GM19397 (cell line): ENCODE data around the gene SLC6A3.

Source experiments
- ATAC-seq: cut with Tn5 transposase; IDR thresholded peaks from one replicate; pipeline ENCODE4 v1.9.1; 2021; ENCODE audit warnings: mild to moderate bottlenecking, moderate library complexity; ENCODE audit not compliant: unreplicated experiment

The SLC6A3 gene

GRCh38 chr5:1390861-1391600 is 54.2 kb downstream of the SLC6A3 start:
- no peak for ATAC-seq

GRCh38 chr5:1390333-1390732 is 54.9 kb downstream of the SLC6A3 start:
- ATAC-seq: no peak

- ATAC-seq: no peak
These were observed 56.8 kb downstream of the SLC6A3 start for GRCh38 chr5:1388383-1388967.

GRCh38 chr5:1387876-1388275 is 57.4 kb downstream of the SLC6A3 start:
- no peak for ATAC-seq

- no peak for ATAC-seq
These were observed 58.0 kb downstream of the SLC6A3 start for GRCh38 chr5:1387059-1387755.

GRCh38 chr5:1386274-1386717 is 58.9 kb downstream of the SLC6A3 start:
- peak; percentile 35 for ATAC-seq

- peak; percentile 88 for ATAC-seq
These were observed 59.6 kb downstream of the SLC6A3 start for GRCh38 chr5:1385395-1386273.

- ATAC-seq: no peak
These were observed 60.7 kb downstream of the SLC6A3 start for GRCh38 chr5:1384521-1384920.

- no peak for ATAC-seq
These were observed 61.3 kb downstream of the SLC6A3 start for GRCh38 chr5:1383886-1384401.

GRCh38 chr5:1383344-1383743 is 61.9 kb downstream of the SLC6A3 start:
- ATAC-seq: no peak

- no peak for ATAC-seq
These were observed 63.0 kb downstream of the SLC6A3 start for GRCh38 chr5:1382248-1382700.

- no peak for ATAC-seq
These were observed 63.6 kb downstream of the SLC6A3 start for GRCh38 chr5:1381370-1382247.

- peak; percentile 5 for ATAC-seq
These were observed 64.3 kb downstream of the SLC6A3 start for GRCh38 chr5:1380910-1381309.

GRCh38 chr5:1380011-1380817 is 65.0 kb downstream of the SLC6A3 start:
- peak; percentile 74 for ATAC-seq

GRCh38 chr5:1378866-1379659 is 66.2 kb downstream of the SLC6A3 start:
- no peak for ATAC-seq

- no peak for ATAC-seq
These were observed 67.1 kb downstream of the SLC6A3 start for GRCh38 chr5:1378096-1378495.

- no peak for ATAC-seq
These were observed 68.3 kb downstream of the SLC6A3 start for GRCh38 chr5:1376981-1377380.
